HS-27A (cell line): ENCODE measurements around the gene MPZL1.
A peak's percentile ranks its signal among the peaks of the same experiment; 100 is the strongest.

ENCODE experiments used
- DNase-seq: peaks from one replicate; pipeline ENCODE4 v3.0.0-alpha.2; 2012; ENCODE audit warnings: low read depth, missing footprints

MPZL1 gene

GRCh38 chr1:167695756-167696561 lies 25.8 kb upstream of the MPZL1 start:
- DNase-seq = no peak

- DNase-seq = no peak
Measured at GRCh38 chr1:167697667-167698141, 24.1 kb upstream of the MPZL1 start.

- no peak for DNase-seq
Measured at GRCh38 chr1:167698313-167698712, 23.5 kb upstream of the MPZL1 start.

GRCh38 chr1:167701510-167701909 lies 20.3 kb upstream of the MPZL1 start:
- no peak for DNase-seq

- no peak for DNase-seq
Measured at GRCh38 chr1:167703557-167703956, 18.2 kb upstream of the MPZL1 start.

GRCh38 chr1:167704715-167705114 lies 17.1 kb upstream of the MPZL1 start:
- DNase-seq = no peak

- DNase-seq = no peak
Measured at GRCh38 chr1:167705250-167705649, 16.5 kb upstream of the MPZL1 start.

- no peak for DNase-seq
Measured at GRCh38 chr1:167706363-167706762, 15.4 kb upstream of the MPZL1 start.

- no peak for DNase-seq
Measured at GRCh38 chr1:167706931-167707877, 14.6 kb upstream of the MPZL1 start.

- no peak for DNase-seq
Measured at GRCh38 chr1:167707942-167708341, 13.8 kb upstream of the MPZL1 start.

- no peak for DNase-seq
Measured at GRCh38 chr1:167708940-167709389, 12.8 kb upstream of the MPZL1 start.

GRCh38 chr1:167710836-167711235 lies 10.9 kb upstream of the MPZL1 start:
- DNase-seq = no peak

GRCh38 chr1:167711797-167712196 lies 10.0 kb upstream of the MPZL1 start:
- DNase-seq = no peak

- no peak for DNase-seq
Measured at GRCh38 chr1:167713330-167714081, 8.3 kb upstream of the MPZL1 start.

- DNase-seq = peak; percentile 15
Measured at GRCh38 chr1:167714098-167714438, 7.7 kb upstream of the MPZL1 start.

GRCh38 chr1:167714439-167715156 lies 7.2 kb upstream of the MPZL1 start:
- DNase-seq = peak; percentile 71

- DNase-seq = peak; percentile 86
Measured at GRCh38 chr1:167715157-167715999, 6.4 kb upstream of the MPZL1 start.

GRCh38 chr1:167716000-167716271 lies 5.8 kb upstream of the MPZL1 start:
- peak; percentile 9 for DNase-seq

GRCh38 chr1:167717351-167717750 lies 4.4 kb upstream of the MPZL1 start:
- DNase-seq = no peak

GRCh38 chr1:167718914-167719691 lies 2.7 kb upstream of the MPZL1 start:
- DNase-seq = no peak
